GM23248 (cell line): Measurements from ENCODE around the gene HM13. TPM values are rescaled to one million over a fixed set of nuclear protein-coding genes. Genes with fewer than 3 reads are reported as not detected.
"Not testable (repeated sequence)": the region's sequence is repeated elsewhere in the genome, so short reads cannot be mapped to it uniquely, and the experiment has no call there.

Source experiments
- DNase-seq: peaks from one replicate; pipeline ENCODE4 v3.0.0-alpha.2; 2015
- H2AFZ ChIP-seq: fragments of 200-600 bp; sonication (generic); 2 replicates; pipeline ENCODE4 v1.6.1; 2016; ENCODE audit warnings: antibody characterized with exemption
- H3F3A ChIP-seq: fragments of 200-600 bp; sonication (generic); 2 replicates; pipeline ENCODE4 v1.6.1; 2016; ENCODE audit warnings: mild to moderate bottlenecking, antibody characterized with exemption, mixed run types; ENCODE audit not compliant: insufficient read depth
- H3K27ac ChIP-seq: fragments of 200-600 bp; sonication (generic); 2 replicates; pipeline ENCODE4 v1.5.1; 2016; ENCODE audit warnings: mild to moderate bottlenecking
- H3K27me3 ChIP-seq: fragments of 200-600 bp; sonication (generic); replicated peaks from 2 replicates; pipeline ENCODE4 v1.6.1; 2016; ENCODE audit warnings: mild to moderate bottlenecking; ENCODE audit not compliant: insufficient read depth
- H3K36me3 ChIP-seq: fragments of 200-600 bp; sonication (generic); 2 replicates; pipeline ENCODE4 v1.6.1; 2016; ENCODE audit warnings: low read depth, mild to moderate bottlenecking
- H3K4me1 ChIP-seq: fragments of 200-600 bp; sonication (generic); 2 replicates; pipeline ENCODE4 v1.6.1; 2016; ENCODE audit warnings: mild to moderate bottlenecking; ENCODE audit not compliant: insufficient read depth
- H3K4me2 ChIP-seq: fragments of 200-600 bp; sonication (generic); one replicate; pipeline ENCODE4 v1.6.1; 2016; ENCODE audit warnings: mild to moderate bottlenecking; ENCODE audit not compliant: unreplicated experiment
- H3K4me3 ChIP-seq: fragments of 200-600 bp; sonication (generic); 2 replicates; pipeline ENCODE4 v1.5.1; 2016; ENCODE audit warnings: mild to moderate bottlenecking
- H3K79me2 ChIP-seq: fragments of 200-600 bp; sonication (generic); 2 replicates; pipeline ENCODE4 v1.6.1; 2016; ENCODE audit warnings: mild to moderate bottlenecking; ENCODE audit not compliant: insufficient read depth
- H3K9ac ChIP-seq: fragments of 200-600 bp; sonication (generic); 2 replicates; pipeline ENCODE4 v1.6.1; 2016; ENCODE audit warnings: mild to moderate bottlenecking
- H3K9me2 ChIP-seq: fragments of 200-600 bp; sonication (generic); 2 replicates; pipeline ENCODE4 v1.6.1; 2016; ENCODE audit warnings: mixed run types, mild to moderate bottlenecking, moderate library complexity; ENCODE audit not compliant: insufficient read depth
- H3K9me3 ChIP-seq: fragments of 200-600 bp; sonication (generic); one replicate; pipeline ENCODE4 v1.6.1; 2017; ENCODE audit warnings: low read depth
- H4K20me1 ChIP-seq: fragments of 200-600 bp; sonication (generic); 2 replicates; pipeline ENCODE4 v1.6.0; 2016; ENCODE audit not compliant: insufficient read depth
- EZH2 ChIP-seq: fragments of 200-600 bp; sonication (generic); IDR thresholded peaks from 2 replicates; pipeline ENCODE4 v1.6.1; 2018; ENCODE audit warnings: antibody characterized with exemption, mild to moderate bottlenecking; ENCODE audit not compliant: insufficient read depth, poor library complexity, severe bottlenecking
- EZH2phosphoT487 ChIP-seq: fragments of 200-600 bp; sonication (generic); IDR thresholded peaks from 2 replicates; pipeline ENCODE4 v1.6.1; 2018; ENCODE audit warnings: antibody characterized with exemption, moderate library complexity, mild to moderate bottlenecking, low read depth; ENCODE audit not compliant: insufficient read depth
- WGBS, 2 experiments: methylation state at CpG; one replicate each; pipeline ENCODE4 v1.1.6; 2015 to 2017; ENCODE audit warnings: low lambda C conversion rate in 2 of 2, low coverage in 1 of 2; ENCODE audit errors: missing lambda C conversion rate in 2 of 2; 5-methylcytosine and 5-hydroxymethylcytosine counted together
- in situ Hi-C: fragments of 300-500 bp; cut with MboI; formaldehyde crosslinking; loops from 2 replicates; pipeline ENCODE4 v1.15.0; 2020
- polyA plus RNA-seq: library from polyadenylated mRNA; unstranded; fragments of >200 nt; fragmentation: Nextera tagmentation; extraction: Ambion mirVana; gene quantifications from 2 replicates; pipeline ENCODE4 v1.2.1, GENCODE V29; 2016
- total RNA-seq: library from RNA; depleted of rRNA; stranded (reverse); fragments of >200 nt; shearing (Covaris generic); gene quantifications from 2 replicates; pipeline ENCODE4 v1.2.3, GENCODE V29; 2014

Gene HM13
- total and polyA plus RNA-seq, 2 experiments from 2014 or later = 117 to 424 TPM

DNA sequence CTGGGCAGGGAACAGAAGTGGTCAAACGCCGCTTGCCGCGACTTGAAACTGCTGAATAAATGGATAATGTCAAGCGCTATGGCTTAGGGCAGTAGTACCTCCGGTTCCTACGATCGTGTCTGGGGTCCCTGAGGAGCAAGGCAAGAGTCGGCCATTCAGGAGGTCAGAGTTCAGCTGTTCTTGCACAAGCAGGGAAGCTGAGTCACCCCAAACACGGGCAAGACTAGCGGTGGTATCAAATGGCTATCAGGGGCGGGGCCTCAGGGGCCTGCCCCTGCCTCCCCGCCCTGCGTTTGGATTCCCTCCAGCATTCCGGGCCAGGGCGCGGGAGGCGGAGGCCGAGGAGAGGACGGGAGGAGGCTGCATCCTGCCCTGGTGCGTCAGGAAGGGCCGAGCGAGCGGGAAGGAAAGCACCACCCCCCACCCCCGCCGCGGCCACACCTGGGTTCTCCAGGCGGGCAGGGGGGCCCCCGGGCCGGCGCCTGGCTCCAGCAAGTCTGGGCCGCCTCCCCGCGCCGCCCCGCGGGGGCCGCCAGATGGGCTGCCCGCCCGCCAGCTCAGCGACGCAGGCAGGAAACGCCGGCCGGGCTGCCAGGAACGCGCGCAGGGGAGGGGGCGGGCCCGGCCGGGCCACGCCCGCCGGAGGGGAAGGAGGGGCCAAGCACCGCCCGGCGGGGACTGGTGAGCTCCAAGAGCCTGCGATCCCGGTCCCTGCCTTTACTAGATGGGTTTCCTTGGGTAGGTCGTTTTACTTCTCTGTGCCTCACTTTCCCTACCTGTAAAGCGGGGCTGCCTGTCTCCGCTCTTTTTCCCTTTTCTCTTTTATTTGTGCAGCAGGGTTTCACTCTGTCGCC, 58.7 kb downstream of the HM13 start:
- Histone ChIP-seq H3K9me3 (no peaks in the 10 kb centered on the region), H3K9ac (peak overlapping the region; percentile 93), H3K4me3 (peak overlapping the region; percentile 76), H3K27me3 (no peaks in the 10 kb centered on the region), H2AFZ (no peak overlapping the region), H3K36me3 (no peaks in the 10 kb centered on the region), H3K27ac (peak overlapping the region; percentile 99), H3K79me2 (no peaks in the 10 kb centered on the region), H4K20me1 (no peaks in the 10 kb centered on the region), H3F3A (peaks cover 46% of the 10 kb centered on the region), H3K4me2 (peak overlapping the region; percentile 88), H3K9me2 (no peaks in the 10 kb centered on the region), H3K4me1 (peaks cover 56% of the 10 kb centered on the region)
- TF ChIP-seq EZH2 = no peak
- TF ChIP-seq EZH2phosphoT487 = no peak
- in situ Hi-C loops = no loop called here
- WGBS, 2 experiments = 1% methylated on average over 28 to 61 of the region's 63 CpGs
- DNase-seq = peak; percentile 99

DNA sequence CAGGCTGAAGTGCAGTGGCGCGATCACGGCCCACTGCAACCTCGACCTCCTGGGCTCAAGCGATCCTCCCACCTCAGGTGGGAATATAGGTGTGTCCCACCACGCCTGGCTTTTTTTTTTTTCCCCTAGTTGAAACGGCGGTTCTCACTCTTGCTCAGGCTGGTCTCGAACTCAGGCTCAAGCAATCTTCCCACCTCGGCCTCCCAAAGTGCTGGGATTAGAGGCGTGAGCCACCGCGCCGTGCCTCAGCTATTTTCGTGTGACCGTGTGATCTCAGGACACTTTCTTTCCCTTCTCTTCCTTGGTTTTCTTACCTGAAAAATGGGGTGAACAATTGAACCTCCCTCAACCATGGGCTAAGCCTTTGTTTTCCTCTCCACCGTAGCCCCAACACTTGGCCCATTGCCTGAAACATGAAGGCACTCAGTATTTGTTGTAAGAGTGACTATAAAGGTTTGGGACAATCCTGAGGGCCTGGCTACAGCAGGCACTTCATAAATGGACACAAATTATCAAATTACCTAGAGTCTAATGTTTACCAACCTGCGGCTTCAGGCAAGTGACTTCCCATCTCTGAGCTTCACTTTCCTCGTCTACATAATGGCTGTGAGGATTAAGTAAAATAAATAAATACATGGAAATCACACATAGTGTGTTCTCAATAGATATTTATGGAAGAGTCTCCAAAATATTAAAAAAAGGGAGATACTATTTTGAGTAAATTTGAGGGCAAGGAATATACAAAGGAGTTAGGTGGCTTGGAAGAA, 59.5 kb downstream of the HM13 start:
- Histone ChIP-seq H2AFZ (no peak overlapping the region), H3K4me1 (peaks cover 50% of the 10 kb centered on the region), H3K27ac (peak overlapping the region; percentile 99), H3K27me3 (no peaks in the 10 kb centered on the region), H3K9me2 (no peaks in the 10 kb centered on the region), H3K4me3 (peak overlapping the region; percentile 76), H3K9me3 (no peaks in the 10 kb centered on the region), H3F3A (peaks cover 38% of the 10 kb centered on the region), H3K36me3 (no peaks in the 10 kb centered on the region), H4K20me1 (no peaks in the 10 kb centered on the region), H3K79me2 (no peaks in the 10 kb centered on the region), H3K4me2 (peak overlapping the region; percentile 88), H3K9ac (peak overlapping the region; percentile 93)
- peak; percentile 34 for DNase-seq
- 29% methylated on average over 19 of the region's 19 CpGs for WGBS, 2 experiments
- in situ Hi-C loops = no loop called here
- TF ChIP-seq EZH2 (no peak), EZH2phosphoT487 (no peak)

DNA sequence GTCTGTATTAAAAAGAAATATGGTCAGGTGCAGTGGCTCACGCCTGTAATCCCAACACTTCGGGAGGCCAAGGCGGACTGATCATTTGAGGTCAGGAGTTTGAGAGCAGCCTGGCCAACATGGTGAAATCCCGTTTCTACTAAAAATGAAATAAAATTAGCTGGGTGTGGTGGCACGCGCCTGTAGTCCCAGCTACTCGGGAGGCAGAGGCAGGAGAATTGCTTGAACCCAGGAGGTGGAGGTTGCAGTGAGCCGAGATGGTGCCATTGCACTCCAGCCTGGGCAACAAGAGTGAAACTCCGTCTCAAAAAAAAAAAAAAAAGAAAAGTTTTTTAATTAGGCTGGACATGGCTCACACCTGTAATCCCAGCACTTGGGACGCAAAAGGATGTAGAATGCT, 60.7 kb downstream of the HM13 start:
- H3K9me3 ChIP-seq, H3K9me2 ChIP-seq, H3K4me2 ChIP-seq, H3K27ac ChIP-seq, H3K79me2 ChIP-seq, H2AFZ ChIP-seq, H3K36me3 ChIP-seq, H3K27me3 ChIP-seq, H4K20me1 ChIP-seq, DNase-seq, in situ Hi-C loops, H3K4me3 ChIP-seq, H3K9ac ChIP-seq: not testable (repeated sequence)
- WGBS, 2 experiments = 84% methylated on average over 10 of the region's 10 CpGs
- peaks cover 38% of the 10 kb centered on the region for H3K4me1 ChIP-seq
- H3F3A ChIP-seq = peaks cover 33% of the 10 kb centered on the region

DNA sequence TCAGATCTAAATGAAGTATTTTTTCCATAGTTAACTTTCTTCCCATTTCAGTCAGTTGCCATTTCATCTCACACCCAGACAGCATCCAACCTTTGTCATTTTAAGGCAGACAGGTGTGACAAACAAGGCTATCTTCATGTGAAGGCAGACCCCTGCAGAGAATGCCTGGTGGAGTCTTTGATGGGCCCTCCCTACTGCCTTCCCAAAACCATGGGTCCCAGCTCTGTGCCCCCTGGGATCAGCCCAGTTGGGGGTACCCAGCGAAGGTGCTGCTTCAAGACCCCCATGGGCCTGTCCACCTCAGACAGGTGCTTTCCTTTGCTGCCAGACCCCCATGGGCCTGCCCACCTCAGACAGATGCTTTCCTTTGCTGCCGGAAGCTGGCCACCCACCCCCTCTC, 62.5 kb downstream of the HM13 start:
- Histone ChIP-seq H3K9me2 (no peaks in the 10 kb centered on the region), H3K9me3 (no peaks in the 10 kb centered on the region), H3K4me3 (no peak overlapping the region), H3K4me1 (peaks cover 20% of the 10 kb centered on the region), H3K27ac (no peak overlapping the region), H3K79me2 (no peaks in the 10 kb centered on the region), H4K20me1 (no peaks in the 10 kb centered on the region), H2AFZ (no peak overlapping the region), H3K36me3 (no peaks in the 10 kb centered on the region), H3K27me3 (no peaks in the 10 kb centered on the region), H3F3A (peaks cover 18% of the 10 kb centered on the region), H3K4me2 (no peak overlapping the region), H3K9ac (no peak overlapping the region)
- TF ChIP-seq EZH2 (no peak), EZH2phosphoT487 (no peak)
- DNase-seq = no peak
- WGBS, 2 experiments = 90 to 96% methylated on average over 2 of the region's 2 CpGs
- in situ Hi-C loops = no loop called here
